Keratinocyte (primary cell): Measurements from ENCODE around the gene VSIR. TPM values are rescaled to one million over a fixed set of nuclear protein-coding genes. Genes with fewer than 3 reads are reported as not detected.

Experiments used
- DNase-seq: peaks from one replicate; pipeline ENCODE4 v3.0.0-alpha.2; 2011; ENCODE audit warnings: low read depth, missing footprints, low spot score
- FAIRE-seq: peaks from 2 replicates; lab custom pipeline; 2011; peaks lifted over from hg19 to GRCh38; lab: Jason Lieb, UNC
- H2AFZ ChIP-seq: 2 replicates; pipeline ENCODE4 v1.6.0; 2012; ENCODE audit warnings: low read length, control low read depth, inconsistent platforms; ENCODE audit not compliant: control insufficient read depth
- H3K27ac ChIP-seq: 2 replicates; pipeline ENCODE4 v1.5.1; 2011; ENCODE audit warnings: low read length; ENCODE audit not compliant: control insufficient read depth, insufficient read depth
- H3K27me3 ChIP-seq: 3 replicates; pipeline ENCODE4 v1.6.0; 2011; ENCODE audit warnings: low read length; ENCODE audit not compliant: control insufficient read depth, insufficient read depth; ENCODE audit errors: extremely low read depth
- H3K36me3 ChIP-seq, 2 experiments: 2 replicates in 1 of 2; 3 replicates in 1 of 2; pipeline ENCODE4 v1.5.1; 2011; ENCODE audit warnings: low read length in 2 of 2, mild to moderate bottlenecking in 1 of 2; ENCODE audit not compliant: control insufficient read depth in 2 of 2, insufficient read depth in 2 of 2; ENCODE audit errors: extremely low read depth in 1 of 2
- H3K4me1 ChIP-seq: 3 replicates; pipeline ENCODE4 v1.5.1; 2011; ENCODE audit warnings: low read length; ENCODE audit not compliant: control insufficient read depth, insufficient read depth; ENCODE audit errors: extremely low read depth
- H3K4me2 ChIP-seq: 3 replicates; pipeline ENCODE4 v1.6.0; 2011; ENCODE audit warnings: low read depth, low read length; ENCODE audit not compliant: control insufficient read depth, insufficient read depth; ENCODE audit errors: extremely low read depth
- H3K4me3 ChIP-seq, 3 experiments: fragments of 200-600 bp in 1 of 3; sonication (generic) in 1 of 3; 2 replicates in 2 of 3; 3 replicates in 1 of 3; pipeline ENCODE4 v1.5.1; 2011 to 2016; ENCODE audit warnings: low read length in 3 of 3, mild to moderate bottlenecking in 3 of 3, control low read depth in 2 of 3, inconsistent platforms in 1 of 3, low read depth in 1 of 3, mixed read lengths in 1 of 3, mixed run types in 1 of 3, moderate library complexity in 1 of 3; ENCODE audit not compliant: control insufficient read depth in 2 of 3, insufficient read depth in 2 of 3; ENCODE audit errors: extremely low read depth in 1 of 3
- H3K79me2 ChIP-seq: 2 replicates; pipeline ENCODE4 v1.6.0; 2012; ENCODE audit warnings: low read length; ENCODE audit not compliant: control insufficient read depth, insufficient read depth
- H3K9ac ChIP-seq: 3 replicates; pipeline ENCODE4 v1.6.0; 2011; ENCODE audit warnings: low read length; ENCODE audit not compliant: control insufficient read depth, insufficient read depth; ENCODE audit errors: extremely low read depth
- H3K9me1 ChIP-seq: 3 replicates; pipeline ENCODE4 v1.6.0; 2011; ENCODE audit warnings: low read length; ENCODE audit not compliant: control insufficient read depth, insufficient read depth; ENCODE audit errors: extremely low read depth
- H3K9me3 ChIP-seq: 2 replicates; pipeline ENCODE4 v1.5.1; 2012; ENCODE audit warnings: low read depth, low read length; ENCODE audit not compliant: control insufficient read depth
- H4K20me1 ChIP-seq: 3 replicates; pipeline ENCODE4 v1.6.0; 2011; ENCODE audit warnings: low read length; ENCODE audit not compliant: control insufficient read depth, insufficient read depth; ENCODE audit errors: extremely low read depth
- EZH2 ChIP-seq: IDR thresholded peaks from one replicate; pipeline ENCODE4 v1.6.1; 2012; ENCODE audit warnings: inconsistent platforms, mild to moderate bottlenecking, low read length, moderate library complexity
- dilution Hi-C: fragments of 300-500 bp; cut with MboI; formaldehyde crosslinking; loops from one replicate; pipeline ENCODE4 v1.7.0; 2020; ENCODE audit warnings: low sequenced_read_pairs; ENCODE audit not compliant: extremely low pct_ligation_motif_present
- polyA plus RNA-seq, 5 experiments: library from polyadenylated mRNA; depleted of rRNA in 3 of 5; stranded (reverse) in 3 of 5; stranded (forward) in 1 of 5; unstranded in 1 of 5; fragments of >200 nt; gene quantifications; 1 replicate in 1 of 5; 2 replicates in 3 of 5; 3 replicates in 1 of 5; pipeline versions ENCODE4 v1.2.1 to v1.2.3, GENCODE V29; 2011 to 2012; ENCODE audit warnings: missing spikeins in 2 of 5, low read depth in 1 of 5, low replicate concordance in 1 of 5
- TF ChIP-seq, protein P1 (sequence below), 3 experiments: IDR thresholded peaks in 1 of 3; conservative IDR thresholded peaks in 1 of 3; optimal IDR thresholded peaks in 1 of 3; 2 replicates in 2 of 3; 3 replicates in 1 of 3; pipeline versions ENCODE3 to v1.5.1; 2011; ENCODE audit warnings: low read length in 3 of 3, mild to moderate bottlenecking in 3 of 3, moderate library complexity in 2 of 3, control low read depth in 1 of 3, inconsistent platforms in 1 of 3; ENCODE audit not compliant: insufficient read depth in 2 of 3; ENCODE audit errors: extremely low read depth in 1 of 3

The VSIR gene
- polyA plus RNA-seq, 1 donor (not counting 4 experiments of a cell fraction or from before 2014, with no cell fraction given): 8.1 TPM

DNA sequence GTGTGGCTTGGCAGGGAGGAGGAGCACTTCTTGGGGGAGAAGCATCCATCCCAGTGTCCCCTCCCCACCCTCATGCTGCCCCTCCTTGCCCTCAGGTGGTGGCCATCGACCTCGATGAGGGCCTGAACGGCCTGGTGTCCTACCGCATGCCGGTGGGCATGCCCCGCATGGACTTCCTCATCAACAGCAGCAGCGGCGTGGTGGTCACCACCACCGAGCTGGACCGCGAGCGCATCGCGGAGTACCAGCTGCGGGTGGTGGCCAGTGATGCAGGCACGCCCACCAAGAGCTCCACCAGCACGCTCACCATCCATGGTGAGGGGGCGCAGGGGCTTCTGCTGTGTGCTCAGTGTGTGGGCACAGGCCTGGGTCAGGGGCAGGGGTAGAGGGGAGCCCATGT lies 68.5 kb downstream of the VSIR start:
- dilution Hi-C loops: no loop called here
- no peak overlapping the region for H3K9ac ChIP-seq
- no peak overlapping the region for H3K4me2 ChIP-seq
- H3K4me1 ChIP-seq: peaks cover 11% of the 10 kb centered on the region
- H3K9me3 ChIP-seq: no peaks in the 10 kb centered on the region
- no peaks in the 10 kb centered on the region for H3K36me3 ChIP-seq
- H3K4me3 ChIP-seq: no peak overlapping the region
- H3K27ac ChIP-seq: no peak overlapping the region
- no peaks in the 10 kb centered on the region for H3K27me3 ChIP-seq
- no peaks in the 10 kb centered on the region for H4K20me1 ChIP-seq
- no peaks in the 10 kb centered on the region for H3K79me2 ChIP-seq
- H2AFZ ChIP-seq: no peak overlapping the region
- no peak for FAIRE-seq
- TF ChIP-seq, protein P1, sequence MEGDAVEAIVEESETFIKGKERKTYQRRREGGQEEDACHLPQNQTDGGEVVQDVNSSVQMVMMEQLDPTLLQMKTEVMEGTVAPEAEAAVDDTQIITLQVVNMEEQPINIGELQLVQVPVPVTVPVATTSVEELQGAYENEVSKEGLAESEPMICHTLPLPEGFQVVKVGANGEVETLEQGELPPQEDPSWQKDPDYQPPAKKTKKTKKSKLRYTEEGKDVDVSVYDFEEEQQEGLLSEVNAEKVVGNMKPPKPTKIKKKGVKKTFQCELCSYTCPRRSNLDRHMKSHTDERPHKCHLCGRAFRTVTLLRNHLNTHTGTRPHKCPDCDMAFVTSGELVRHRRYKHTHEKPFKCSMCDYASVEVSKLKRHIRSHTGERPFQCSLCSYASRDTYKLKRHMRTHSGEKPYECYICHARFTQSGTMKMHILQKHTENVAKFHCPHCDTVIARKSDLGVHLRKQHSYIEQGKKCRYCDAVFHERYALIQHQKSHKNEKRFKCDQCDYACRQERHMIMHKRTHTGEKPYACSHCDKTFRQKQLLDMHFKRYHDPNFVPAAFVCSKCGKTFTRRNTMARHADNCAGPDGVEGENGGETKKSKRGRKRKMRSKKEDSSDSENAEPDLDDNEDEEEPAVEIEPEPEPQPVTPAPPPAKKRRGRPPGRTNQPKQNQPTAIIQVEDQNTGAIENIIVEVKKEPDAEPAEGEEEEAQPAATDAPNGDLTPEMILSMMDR (optimal IDR thresholded peaks at IDR 0.05 in 1 of 3, IDR thresholded peaks at IDR 0.05 in 1 of 3, conservative IDR thresholded peaks at IDR 0.05 in 1 of 3; ENCODE audit: extremely low read depth in 1 of 3, insufficient read depth in 2 of 3, low read length in 3 of 3): no peak
- TF ChIP-seq EZH2: no peak
- H3K9me1 ChIP-seq: no peaks in the 10 kb centered on the region
- DNase-seq: no peak

DNA sequence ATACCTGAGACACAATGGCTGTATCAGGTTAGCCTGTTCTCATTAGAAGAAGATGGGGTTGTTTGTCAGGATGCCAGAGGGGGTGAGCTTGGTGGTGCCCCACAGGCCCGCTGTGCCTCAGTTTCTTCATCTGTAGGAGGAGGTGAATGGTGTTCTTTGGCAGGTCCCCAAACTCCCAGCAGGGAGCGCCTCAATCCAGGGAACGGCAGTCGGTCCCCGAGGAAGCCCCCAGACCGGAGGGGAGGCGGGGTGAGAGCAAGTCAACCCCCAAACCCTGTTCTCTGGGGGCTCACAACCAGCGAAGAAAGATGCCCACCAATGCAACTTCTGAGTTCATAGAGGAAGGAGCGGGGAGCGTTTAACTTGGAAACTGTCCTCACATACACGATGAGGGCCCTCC lies 69.7 kb downstream of the VSIR start:
- no peak for FAIRE-seq
- dilution Hi-C loops: no loop called here
- no peaks in the 10 kb centered on the region for H3K9me3 ChIP-seq

More for the DNA sequence above, 69.7 kb downstream of the VSIR start:
- Histone ChIP-seq H3K4me1 (peaks cover 11% of the 10 kb centered on the region), H2AFZ (no peak overlapping the region), H3K9me1 (no peaks in the 10 kb centered on the region), H3K4me3 (no peak overlapping the region), H3K36me3 (no peaks in the 10 kb centered on the region), H3K27ac (no peak overlapping the region), H4K20me1 (no peaks in the 10 kb centered on the region), H3K27me3 (no peaks in the 10 kb centered on the region), H3K9ac (no peak overlapping the region), H3K4me2 (no peak overlapping the region), H3K79me2 (no peaks in the 10 kb centered on the region)
- no peak for DNase-seq
- TF ChIP-seq EZH2: no peak
- TF ChIP-seq, protein P1 (optimal IDR thresholded peaks at IDR 0.05 in 1 of 3, IDR thresholded peaks at IDR 0.05 in 1 of 3, conservative IDR thresholded peaks at IDR 0.05 in 1 of 3; ENCODE audit: extremely low read depth in 1 of 3, insufficient read depth in 2 of 3, low read length in 3 of 3): peak in 1 of 3 experiments; percentile 5
